Hepatocyte (in vitro differentiated cells): Measurements from ENCODE around the gene TUSC7.

ENCODE experiments used
- EZH2 ChIP-seq: fragments of 200-600 bp; sonication (generic); IDR thresholded peaks from 2 replicates; pipeline ENCODE4 v1.6.1; 2016; ENCODE audit warnings: antibody characterized with exemption, mild to moderate bottlenecking, borderline replicate concordance
- EZH2phosphoT487 ChIP-seq: fragments of 200-600 bp; sonication (generic); IDR thresholded peaks from one replicate; pipeline ENCODE4 v1.6.1; 2018; ENCODE audit warnings: antibody characterized with exemption, mild to moderate bottlenecking, low read depth, moderate library complexity; ENCODE audit not compliant: unreplicated experiment, severe bottlenecking
- TF ChIP-seq, protein P1 (sequence below): fragments of 200-600 bp; sonication (generic); IDR thresholded peaks from 2 replicates; pipeline ENCODE4 v1.5.1; 2016; ENCODE audit warnings: antibody characterized with exemption, mild to moderate bottlenecking; ENCODE audit not compliant: poor library complexity

- no peak for TF ChIP-seq EZH2
- TF ChIP-seq, protein P1, sequence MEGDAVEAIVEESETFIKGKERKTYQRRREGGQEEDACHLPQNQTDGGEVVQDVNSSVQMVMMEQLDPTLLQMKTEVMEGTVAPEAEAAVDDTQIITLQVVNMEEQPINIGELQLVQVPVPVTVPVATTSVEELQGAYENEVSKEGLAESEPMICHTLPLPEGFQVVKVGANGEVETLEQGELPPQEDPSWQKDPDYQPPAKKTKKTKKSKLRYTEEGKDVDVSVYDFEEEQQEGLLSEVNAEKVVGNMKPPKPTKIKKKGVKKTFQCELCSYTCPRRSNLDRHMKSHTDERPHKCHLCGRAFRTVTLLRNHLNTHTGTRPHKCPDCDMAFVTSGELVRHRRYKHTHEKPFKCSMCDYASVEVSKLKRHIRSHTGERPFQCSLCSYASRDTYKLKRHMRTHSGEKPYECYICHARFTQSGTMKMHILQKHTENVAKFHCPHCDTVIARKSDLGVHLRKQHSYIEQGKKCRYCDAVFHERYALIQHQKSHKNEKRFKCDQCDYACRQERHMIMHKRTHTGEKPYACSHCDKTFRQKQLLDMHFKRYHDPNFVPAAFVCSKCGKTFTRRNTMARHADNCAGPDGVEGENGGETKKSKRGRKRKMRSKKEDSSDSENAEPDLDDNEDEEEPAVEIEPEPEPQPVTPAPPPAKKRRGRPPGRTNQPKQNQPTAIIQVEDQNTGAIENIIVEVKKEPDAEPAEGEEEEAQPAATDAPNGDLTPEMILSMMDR: no peak
- TF ChIP-seq EZH2phosphoT487: no peak
Measured at GRCh38 chr3:116709479-116709878, at the start of gene TUSC7.
